CD4-positive, alpha-beta T cell treated with Interleukin-6 for 4 hours (primary cell): Measurements from ENCODE around the gene PTH1R.

Experiments used
- DNase-seq: peaks from one replicate; pipeline ENCODE4 v3.0.0-alpha.2; 2020; ENCODE audit warnings: mixed read lengths

Gene PTH1R

DNA sequence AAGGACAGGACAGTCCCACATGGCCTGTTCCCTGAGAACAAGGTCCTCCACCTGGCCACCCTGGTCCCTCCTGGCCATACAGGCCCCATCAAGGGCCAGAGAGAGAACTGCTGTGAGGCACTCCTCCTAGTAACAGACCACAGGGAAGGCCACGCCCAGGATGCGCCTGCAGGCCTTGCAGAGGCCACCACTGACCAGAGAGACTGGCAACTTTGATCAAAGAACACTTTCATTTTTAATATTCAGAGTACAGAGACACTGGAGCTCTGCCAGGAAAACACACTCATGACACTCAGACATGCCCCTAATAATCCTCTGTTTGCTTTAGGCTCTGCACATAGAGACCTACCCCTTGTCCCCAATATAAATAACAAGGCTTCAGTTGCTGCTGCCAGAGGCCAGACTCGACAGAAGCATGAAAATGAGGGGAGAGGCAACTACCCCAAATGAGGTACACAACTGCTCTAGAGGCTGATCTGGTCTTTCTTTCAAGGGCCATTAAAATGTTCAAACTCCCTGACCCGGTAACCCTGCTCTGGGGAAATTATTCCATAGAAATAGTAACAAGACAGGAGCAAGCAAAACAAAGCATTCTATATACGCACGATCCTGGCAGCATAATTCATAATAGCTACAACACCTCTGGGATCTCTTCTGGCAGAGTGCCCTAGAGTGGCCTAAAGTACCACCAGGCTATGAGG, 54.3 kb downstream of the PTH1R start:
- DNase-seq, result no peak

DNA sequence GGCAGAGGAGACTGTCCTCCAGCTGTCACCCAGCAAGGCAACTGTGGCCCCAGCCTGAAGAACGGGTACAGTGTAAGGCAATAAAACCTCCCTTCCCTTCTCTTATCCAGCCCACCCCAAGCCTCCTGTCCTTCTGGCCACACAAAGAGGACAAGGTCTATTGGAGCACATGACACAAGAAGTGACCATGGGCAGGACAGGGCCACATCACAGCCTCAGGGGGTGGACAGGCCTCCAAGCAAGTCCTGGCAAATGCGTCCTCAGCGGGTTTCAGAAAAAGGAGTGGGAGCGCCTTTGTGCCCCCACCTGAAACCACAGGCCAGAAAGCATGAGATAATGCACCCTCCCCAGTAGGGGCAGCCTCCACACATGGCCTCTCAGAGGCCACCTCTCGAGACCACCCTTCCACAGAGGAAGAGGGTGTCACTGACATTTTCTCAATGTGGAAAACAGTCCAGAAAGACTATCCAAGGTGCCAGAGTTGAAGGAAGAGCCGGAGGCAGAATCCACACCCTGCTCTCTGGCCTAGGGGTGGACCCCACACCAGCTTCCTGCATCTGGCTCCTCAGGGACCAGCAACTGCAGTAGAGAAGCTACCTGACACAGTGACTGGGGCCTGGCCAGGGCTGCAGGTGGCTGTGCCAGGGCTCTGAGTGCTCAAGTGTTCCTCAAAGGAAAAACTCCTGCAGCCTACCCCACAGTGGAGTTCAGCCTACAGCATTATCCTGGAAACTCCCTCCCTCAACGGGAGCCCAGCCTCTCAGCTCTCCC, 55.1 kb downstream of the PTH1R start:
- no peak for DNase-seq

DNA sequence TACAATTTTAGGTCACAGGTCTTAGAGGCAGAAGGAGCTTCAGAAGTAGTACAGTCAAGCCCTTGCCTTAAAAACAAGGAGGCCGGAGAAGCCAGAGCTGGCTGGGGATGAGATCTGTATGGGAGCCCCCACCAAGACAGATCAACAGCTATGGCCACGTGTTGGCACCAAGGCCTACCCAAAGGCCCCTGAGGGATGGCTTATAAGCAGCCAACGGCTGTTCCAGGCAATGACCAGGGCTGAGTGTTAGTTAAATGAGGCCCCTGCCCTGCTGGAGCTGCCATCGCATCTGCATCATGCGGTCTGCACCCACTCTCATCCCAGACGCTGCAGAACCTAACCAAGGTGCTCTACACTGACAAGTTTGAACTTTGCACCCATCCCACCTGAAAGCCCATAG, 55.7 kb downstream of the PTH1R start:
- DNase-seq, result no peak

DNA sequence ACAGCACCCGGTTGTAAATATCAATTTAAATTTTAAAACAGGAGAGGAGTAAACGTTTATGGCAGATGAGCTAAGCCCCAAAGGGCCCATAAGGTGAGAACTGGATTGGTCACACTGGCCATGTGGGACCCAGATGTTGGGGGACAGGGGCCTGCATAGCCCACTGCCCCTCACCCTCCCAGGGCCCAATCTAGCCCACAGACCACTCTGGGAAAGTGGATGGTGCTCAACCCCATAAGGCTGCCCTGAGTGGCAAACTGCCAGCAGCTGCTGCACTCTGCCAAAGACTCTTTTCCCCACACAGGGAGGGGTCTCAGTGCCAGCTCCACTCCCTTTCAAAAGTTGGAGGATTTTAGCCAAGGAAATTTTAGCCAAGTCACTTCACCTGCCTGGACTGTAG, 56.6 kb downstream of the PTH1R start:
- DNase-seq, result no peak

DNA sequence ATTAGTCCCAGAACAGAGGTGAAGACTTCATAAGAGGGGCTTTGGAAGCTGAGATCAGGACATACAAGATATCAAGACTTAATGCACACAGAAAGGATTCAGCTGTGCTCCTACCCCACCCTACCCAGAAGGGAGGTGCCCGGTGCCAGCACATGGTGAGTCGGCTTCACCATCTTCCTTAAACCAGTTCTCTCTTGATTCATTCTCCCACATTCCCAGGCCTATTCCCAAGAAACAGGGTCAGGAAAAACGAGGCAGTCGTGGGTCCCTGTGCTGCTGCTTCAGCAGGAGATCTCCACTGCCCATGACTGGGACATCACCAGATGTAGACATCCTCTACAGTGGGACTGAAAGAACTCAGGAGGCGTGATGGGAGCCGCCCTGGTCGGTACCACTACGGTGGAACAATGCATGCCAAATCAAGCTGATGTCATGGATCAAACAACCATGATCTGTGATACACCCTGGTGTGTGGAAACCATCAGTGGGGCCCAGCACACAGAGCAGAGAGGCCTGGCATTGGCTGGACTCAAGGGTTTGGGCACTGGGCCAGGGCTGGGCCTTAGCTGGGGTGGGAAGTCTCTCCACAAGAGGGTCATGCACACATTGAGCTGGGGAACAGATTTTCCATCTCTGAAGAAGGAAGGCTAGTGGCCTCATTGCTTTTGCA, 57.1 kb downstream of the PTH1R start:
- DNase-seq, result no peak

DNA sequence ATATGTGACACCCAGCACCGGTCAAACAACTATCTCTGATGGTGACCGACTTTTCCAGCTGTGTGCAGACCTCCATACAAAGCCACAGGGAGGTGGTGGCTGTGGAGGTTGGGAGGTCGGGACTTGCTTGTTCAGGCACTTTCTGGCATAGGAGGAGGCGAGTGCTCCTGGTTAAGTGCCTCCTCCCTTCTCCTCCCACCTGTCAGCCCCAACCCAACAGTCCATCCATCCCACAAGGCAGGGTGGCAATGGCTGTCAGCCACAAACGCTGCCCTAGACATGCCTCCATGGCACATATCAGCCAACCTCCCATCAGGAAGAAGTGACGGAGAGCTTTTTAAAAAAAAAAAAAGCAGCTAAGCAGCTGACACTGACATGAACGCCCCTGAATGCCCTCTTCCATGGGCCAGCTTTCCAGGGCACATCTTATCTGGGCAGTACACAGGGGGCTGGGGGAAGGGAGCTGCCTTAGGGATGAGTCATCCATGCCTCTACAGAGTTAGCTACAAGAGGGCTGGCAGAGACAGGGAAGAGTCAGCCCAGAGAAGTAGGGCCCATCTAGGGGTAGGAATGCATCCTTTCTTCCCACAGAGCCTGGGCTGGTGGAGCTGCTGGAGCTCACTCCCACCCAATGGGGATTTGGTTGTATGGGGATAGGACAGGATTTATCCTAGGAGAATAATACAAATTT, 57.8 kb downstream of the PTH1R start:
- DNase-seq, result peak; percentile 22

DNA sequence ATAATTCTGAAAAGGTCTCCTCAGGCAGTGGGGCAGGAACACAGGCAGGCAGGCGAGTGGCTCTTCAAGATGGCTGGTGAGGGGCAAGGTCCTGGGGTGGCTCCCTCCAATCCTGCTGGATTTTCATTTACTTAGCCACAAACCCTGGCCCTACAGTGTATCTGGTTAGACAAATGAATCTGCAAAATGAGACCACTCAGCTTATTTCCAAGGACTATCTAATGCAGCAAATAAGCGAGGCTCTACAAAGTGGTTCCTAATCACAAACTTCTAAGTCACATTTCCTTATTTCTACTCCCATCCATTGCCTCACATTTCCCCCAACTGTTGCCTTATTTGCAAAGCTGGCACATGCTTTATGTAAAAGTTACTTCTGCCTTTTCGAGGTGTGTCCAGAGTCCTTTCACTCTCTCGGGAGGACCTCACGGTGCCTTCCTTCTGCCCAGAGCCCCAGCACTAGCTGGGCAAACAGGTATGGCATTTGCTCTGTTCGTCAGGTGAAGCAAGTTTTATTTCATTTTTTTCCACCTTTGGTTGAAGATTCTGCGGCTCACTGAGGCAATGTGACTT, 58.6 kb downstream of the PTH1R start:
- DNase-seq, result no peak

DNA sequence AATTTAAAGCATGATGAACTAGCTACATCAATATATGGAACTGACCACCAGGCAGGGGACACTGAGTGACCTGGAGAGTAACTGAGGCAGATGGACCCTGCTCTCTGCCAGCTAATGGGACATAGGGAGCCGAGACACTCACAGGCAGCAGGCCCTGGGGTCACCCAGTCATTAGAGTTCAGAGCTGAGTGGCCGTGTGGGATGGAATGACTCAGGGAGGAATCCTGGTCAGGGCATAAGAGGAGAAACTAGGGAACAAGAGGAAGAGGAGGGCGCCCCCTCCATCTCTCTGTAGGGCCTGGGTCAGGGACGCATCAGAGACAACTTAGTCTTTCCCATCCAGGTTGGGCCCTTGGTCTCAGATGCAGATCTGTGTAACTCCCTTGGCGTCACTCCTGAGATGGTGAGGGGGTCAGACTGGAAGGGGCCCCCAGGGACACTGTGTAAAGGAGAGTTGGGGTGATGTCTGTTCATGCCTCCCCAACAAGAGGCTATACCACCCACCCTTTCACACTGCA, 59.3 kb downstream of the PTH1R start:
- DNase-seq, result no peak

DNA sequence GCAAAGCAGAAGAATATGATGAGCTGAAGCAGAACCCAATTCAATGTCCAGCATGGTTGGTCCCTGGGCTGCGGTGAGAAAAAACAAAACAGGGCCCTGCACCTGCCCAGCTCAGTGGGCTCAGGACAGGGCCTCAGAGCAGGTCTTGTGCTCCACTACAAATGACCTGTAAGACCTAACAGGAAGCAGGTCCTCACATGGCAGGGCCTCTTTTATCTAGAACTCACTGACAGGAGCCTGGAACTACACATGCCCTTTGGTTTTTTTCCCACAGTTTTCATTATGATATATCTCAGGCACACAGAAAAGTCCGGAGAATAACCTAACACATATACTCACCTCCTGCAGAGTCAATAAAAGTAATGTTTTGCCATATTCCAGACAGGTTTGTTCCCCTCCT, 60.6 kb downstream of the PTH1R start:
- no peak for DNase-seq

DNA sequence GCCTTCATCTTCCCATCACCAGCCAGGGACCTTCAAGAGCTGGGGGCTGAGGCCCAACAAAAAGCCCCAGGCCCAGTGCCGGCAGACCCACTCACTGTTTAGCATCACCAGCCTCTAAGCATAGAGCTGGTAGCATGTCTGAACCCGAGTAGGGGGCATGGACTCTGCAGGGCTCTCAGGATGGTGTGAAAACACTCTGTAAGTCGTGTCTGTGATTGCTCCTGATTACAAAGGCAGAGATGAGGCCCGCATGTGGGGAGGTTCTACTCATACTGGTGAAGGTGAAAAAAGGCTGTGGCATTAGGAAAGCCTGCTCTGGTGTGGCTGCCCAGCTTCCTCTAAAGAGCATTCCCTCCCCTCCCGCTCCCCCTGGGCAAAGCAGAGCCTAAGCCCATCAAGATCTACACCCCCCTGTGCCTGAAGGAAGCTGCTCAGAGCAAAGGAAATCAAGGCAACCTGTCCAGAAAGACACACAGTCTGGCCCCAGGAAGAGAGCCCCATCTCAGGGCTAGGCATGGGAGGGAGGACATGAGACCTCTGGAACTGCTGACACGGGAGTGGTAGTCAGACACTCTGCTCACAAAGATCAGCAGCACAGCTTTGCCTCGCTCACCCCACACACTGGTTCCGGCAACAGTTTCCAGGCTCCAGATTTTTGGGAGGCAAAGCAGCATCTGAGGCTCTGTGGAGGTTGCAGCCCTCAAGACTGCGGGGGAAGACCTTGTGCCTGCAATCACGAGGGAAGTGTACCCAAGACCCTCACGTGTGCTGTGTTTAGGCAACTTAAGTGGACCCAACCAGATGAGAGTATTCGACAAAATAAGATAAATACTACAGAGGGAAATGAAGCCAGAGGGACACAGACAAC, 62.3 kb downstream of the PTH1R start:
- no peak for DNase-seq

DNA sequence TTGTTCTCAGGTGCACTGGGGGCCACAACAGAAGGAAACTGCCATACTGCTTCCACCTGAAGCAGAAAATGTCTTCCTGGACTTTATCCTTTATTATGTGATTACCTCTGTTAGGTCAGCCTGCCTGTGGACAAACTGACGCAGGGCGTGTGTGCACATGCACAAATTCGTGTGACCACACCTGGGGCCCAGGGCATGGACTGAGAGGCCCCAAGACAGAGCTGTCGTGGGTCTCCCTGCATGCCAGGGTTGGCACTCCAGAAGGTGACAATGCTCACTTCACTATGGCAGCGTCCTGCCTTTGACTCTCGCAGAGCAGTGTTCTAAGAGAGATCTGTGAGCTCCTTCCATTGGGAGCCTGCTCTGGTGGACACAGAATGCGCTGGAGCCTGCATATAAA, 64.6 kb downstream of the PTH1R start:
- DNase-seq, result no peak

DNA sequence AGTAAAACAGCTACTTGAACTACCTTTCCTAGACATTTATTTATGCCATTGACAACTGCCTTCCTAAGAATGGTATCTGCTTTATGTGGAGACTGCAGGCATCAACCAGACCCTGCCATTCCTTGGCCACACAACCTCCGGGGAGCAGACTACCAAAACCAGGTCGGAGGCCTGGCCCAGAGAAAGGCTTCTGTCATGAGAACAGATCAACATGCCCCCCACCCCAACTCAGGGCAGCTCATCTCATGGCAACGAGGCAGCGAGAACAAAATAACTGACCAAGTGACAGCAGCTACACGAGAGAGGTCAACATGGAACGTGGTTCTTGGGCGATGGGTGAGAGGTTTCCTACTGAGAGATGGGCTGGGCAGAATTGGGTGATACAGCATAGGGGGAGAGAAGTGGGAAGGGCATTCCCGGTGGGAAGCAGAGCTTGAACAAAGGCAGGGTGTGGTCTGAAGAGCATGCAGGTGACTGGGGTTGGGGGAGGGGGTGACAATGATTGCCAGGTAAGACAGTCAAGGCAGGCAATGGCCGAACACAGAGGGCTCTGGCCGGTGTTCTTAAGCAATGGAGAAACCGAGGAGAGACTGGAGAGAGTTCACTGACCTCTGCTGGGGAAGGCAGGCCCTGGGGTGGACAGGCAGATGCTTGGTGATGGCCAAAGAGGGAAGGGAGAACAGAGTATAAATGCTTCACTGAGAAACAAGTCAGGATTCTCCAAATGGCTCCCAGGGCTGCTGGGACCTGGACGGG, 65.1 kb downstream of the PTH1R start:
- no peak for DNase-seq

DNA sequence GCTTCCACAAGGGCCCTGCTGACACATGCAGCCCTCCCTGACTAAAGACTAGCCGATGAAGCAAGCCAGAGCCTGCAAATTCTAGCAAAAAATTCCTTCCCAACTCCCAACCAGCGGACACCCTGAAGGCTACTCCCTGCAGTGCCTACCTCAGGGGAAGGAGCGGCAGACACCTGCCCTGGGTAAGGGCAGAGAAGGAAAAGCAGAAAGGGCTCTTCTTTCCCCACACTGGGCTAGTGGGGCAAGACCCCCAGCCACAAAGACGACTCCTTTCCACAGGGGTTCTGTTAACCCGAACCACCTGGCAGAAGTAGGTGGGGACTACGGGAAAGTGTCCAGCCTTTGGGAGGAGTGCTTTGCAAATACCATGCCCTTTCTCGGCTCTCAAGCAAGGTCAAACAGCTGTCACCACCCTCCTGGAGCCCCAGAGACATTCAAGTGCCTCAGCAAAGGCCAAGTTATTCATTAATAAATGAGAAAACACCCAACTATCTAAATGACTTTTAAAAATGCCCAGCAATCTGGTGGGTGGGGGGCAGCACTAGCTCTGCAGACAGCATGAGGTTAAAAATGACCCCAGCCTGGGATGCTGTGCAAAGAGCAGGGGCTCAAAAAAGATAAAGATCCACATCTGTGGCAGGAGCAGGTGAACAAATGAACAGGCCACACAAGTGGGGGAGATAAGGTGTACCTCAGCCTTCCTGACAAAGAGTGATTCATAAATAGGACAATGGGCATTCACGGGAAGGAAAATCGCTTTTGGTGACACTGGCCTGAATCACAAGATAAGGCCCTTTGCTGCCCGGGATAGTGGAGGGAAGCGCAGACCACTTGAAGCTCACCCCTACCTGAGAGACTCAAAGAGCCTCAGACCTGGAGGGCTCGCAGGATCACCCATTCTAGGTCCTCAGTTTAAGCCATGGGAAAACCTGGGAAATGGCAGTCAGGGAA, 66.0 kb downstream of the PTH1R start:
- DNase-seq, result no peak

DNA sequence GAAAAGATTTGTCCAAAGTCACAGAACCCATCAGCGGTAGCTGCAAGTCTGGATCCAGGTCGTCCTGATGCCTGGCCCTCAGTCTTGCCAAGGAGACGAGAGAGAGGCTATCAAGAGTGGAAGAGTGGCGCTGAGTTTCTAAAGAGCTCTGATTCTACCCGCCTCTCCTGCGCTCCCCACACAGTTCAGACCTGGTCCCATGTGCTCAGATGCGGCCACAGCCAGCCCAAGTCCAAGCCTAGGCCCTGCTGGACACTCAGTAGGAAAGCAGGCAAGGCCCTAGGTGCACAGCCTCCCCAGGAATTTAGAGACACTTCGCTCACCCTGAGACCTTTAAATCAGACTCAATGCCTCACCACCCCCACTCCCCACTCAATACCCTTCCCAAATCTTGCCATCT, 66.7 kb downstream of the PTH1R start:
- no peak for DNase-seq

DNA sequence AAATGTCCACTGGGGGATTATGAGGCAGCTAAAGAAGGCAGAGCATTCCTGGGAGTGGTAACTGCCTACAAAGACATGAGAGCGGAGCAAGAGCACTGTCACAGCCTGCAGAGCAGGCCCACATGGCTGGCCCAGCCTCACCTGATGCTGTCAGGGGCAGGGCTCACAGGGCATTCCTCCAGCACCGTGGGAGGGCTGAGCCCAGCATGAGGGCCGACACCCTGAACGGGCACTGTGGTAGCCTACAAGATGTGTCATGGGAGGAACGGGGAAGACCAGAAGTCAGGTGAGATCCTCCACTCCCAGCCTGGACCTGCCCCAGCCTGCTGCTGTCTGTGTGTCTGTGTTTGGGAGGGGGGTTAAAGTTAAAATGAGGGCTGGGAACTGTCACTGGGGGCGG, 68.9 kb downstream of the PTH1R start:
- DNase-seq, result no peak

DNA sequence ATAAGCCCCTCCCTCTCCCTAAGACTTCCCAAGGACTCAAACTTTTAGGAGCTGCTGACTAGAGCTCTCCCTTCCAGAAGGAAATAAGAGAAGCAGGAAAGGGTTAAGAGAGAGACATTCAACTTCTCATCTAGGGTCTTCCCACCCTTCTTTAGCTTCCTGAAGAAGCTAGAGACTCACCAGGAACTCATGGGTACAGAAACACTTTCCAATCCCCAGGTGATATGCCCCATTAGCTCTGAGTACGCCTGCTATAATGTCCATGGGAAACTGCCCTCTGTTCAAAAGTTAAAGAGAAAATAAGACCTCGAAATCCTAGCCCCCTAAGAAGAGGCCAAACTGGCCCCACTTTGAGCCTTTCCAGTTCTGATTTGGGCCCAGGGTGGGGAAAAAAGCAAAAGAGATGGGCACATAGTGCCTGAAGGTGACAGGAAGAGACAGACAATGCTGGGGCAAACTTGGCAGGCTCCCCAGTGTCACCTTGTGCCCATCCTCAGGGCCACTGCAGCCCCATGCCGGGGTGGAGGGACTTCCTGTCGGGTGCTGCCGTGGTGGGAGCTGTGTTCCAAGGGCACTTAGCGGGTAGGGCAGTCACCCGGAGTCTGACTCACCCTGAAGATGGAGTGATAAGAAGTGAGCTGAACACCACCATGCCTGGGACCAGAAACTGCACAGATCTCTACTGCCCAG, 69.5 kb downstream of the PTH1R start:
- peak; percentile 81 for DNase-seq

DNA sequence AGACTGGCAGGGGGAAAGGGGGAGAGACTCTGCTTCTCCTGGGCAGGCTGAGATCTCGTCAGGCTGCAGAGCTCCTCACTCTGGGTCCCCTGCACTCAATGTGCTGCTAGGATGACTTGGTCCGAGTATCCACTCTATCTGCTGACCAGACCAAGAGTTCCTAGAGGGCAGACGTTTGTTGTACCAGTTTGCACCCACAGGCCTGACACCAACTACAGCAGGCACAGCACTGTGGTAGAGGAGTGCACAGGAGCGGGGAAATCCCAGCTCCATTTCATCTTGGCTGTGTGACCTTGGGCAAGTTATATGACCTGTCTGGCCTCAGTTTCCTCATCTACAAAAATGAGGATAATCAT, 70.0 kb downstream of the PTH1R start:
- no peak for DNase-seq

DNA sequence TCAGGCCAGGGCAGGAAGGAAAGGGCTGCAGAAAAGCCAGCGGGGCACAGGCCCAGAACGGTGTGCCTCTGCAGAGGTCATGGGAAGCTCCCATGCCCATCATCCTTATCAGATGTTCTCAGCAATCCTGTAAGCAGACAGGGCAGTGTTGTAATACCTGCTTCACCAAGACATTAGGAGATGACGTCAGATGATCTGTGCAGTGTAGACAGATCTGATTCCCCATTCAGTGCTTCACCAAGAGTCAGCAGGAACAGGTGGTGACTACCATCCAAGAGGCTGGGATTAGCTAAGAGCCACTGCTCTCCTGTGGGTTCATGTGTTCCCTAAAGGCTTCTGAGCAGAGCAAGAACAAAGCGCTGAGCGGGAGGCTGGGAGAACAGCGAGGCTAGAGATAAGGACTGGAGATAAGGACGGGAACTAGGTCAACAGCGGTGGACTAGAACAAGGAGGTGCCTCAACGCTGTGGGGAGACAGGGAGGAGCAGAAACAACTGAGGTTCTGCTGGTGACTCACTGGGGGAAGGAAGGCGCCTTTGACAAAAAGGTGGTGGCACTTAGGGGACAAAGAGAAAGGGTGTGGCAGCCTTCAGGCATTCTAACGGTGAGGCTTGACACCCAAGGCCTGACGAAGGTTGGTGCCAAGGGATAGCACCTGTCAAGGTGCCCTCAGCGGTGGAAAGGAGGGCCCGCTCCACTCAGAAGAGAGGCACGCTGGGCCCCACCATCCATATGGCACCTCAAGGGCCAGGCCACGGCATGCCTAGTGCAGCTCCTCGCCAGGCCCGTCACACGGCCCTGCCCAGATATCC, 70.7 kb downstream of the PTH1R start:
- peak; percentile 78 for DNase-seq
